RPMI8226 (cell line): ENCODE measurements around the gene GPR27.

Source experiments
- DNase-seq: peaks from one replicate; pipeline ENCODE4 v3.0.0-alpha.2; 2015

Gene GPR27

GRCh38 chr3:71734881-71735280 lies 18.8 kb upstream of the GPR27 start:
- no peak for DNase-seq

GRCh38 chr3:71742621-71743020 lies 11.0 kb upstream of the GPR27 start:
- no peak for DNase-seq

GRCh38 chr3:71744738-71745137 lies 8.9 kb upstream of the GPR27 start:
- no peak for DNase-seq

GRCh38 chr3:71751602-71752001 lies 2.1 kb upstream of the GPR27 start:
- DNase-seq, result no peak

- no peak for DNase-seq
Measured at GRCh38 chr3:71752831-71753700, 589 bp upstream of the GPR27 start.

- no peak for DNase-seq
Measured at GRCh38 chr3:71754610-71755253, 1.1 kb downstream of the GPR27 start.

GRCh38 chr3:71758091-71758490 lies 4.4 kb downstream of the GPR27 start:
- no peak for DNase-seq

GRCh38 chr3:71759401-71759800 lies 5.7 kb downstream of the GPR27 start:
- DNase-seq, result no peak

GRCh38 chr3:71760140-71760539 lies 6.5 kb downstream of the GPR27 start:
- no peak for DNase-seq

- no peak for DNase-seq
Measured at GRCh38 chr3:71763426-71763825, 9.8 kb downstream of the GPR27 start.

GRCh38 chr3:71771126-71771525 lies 17.5 kb downstream of the GPR27 start:
- DNase-seq, result no peak

GRCh38 chr3:71771884-71772283 lies 18.2 kb downstream of the GPR27 start:
- no peak for DNase-seq

- no peak for DNase-seq
Measured at GRCh38 chr3:71776538-71776937, 22.9 kb downstream of the GPR27 start.

- no peak for DNase-seq
Measured at GRCh38 chr3:71778353-71778752, 24.7 kb downstream of the GPR27 start.

GRCh38 chr3:71779674-71780377 lies 26.2 kb downstream of the GPR27 start:
- no peak for DNase-seq

- DNase-seq, result no peak
Measured at GRCh38 chr3:71780430-71780829, 26.8 kb downstream of the GPR27 start.

- no peak for DNase-seq
Measured at GRCh38 chr3:71783152-71783551, 29.5 kb downstream of the GPR27 start.

GRCh38 chr3:71784201-71784913 lies 30.7 kb downstream of the GPR27 start:
- no peak for DNase-seq

GRCh38 chr3:71784914-71785531 lies 31.4 kb downstream of the GPR27 start, which contains the start of gene PROK2:
PROK2 (minus strand) TSS chr3:71785148; CDS start chr3:71785052, 96 bp downstream.
- DNase-seq, result no peak

GRCh38 chr3:71785532-71786216 lies 32.0 kb downstream of the GPR27 start:
- no peak for DNase-seq

GRCh38 chr3:71786217-71786549 lies 32.5 kb downstream of the GPR27 start:
- DNase-seq, result no peak

GRCh38 chr3:71786551-71786950 lies 32.9 kb downstream of the GPR27 start:
- no peak for DNase-seq
